NT2/D1 (cell line): ENCODE results near the gene ZNF618.

Source experiments
- SUZ12 ChIP-seq: IDR thresholded peaks from 2 replicates; pipeline ENCODE4 v1.6.1; 2011; ENCODE audit not compliant: insufficient read length, insufficient read depth; ENCODE audit errors: extremely low read depth
- YY1 ChIP-seq: IDR thresholded peaks from 2 replicates; pipeline ENCODE4 v1.6.1; 2011; ENCODE audit not compliant: insufficient read length, insufficient read depth
- ZNF274 ChIP-seq: IDR thresholded peaks from 2 replicates; pipeline ENCODE4 v1.6.1; 2011; ENCODE audit warnings: mild to moderate bottlenecking, low read depth, low read length

- TF ChIP-seq YY1 (no peak), SUZ12 (no peak), ZNF274 (no peak)
These were observed 125.2 kb downstream of the ZNF618 start for GRCh38 chr9:114001410-114001685.
